DOHH2 (cell line): ENCODE measurements around the gene FAM193A.

Source experiments
- H3F3A ChIP-seq: fragments of 200-600 bp; sonication (generic), shearing (Covaris generic); 2 replicates; pipeline ENCODE4 v1.6.0; 2016; ENCODE audit warnings: antibody characterized with exemption, mild to moderate bottlenecking; ENCODE audit not compliant: control insufficient read depth, insufficient read depth
- H3K27ac ChIP-seq: fragments of 200-600 bp; sonication (generic); 2 replicates; pipeline ENCODE4 v1.5.1; 2014; ENCODE audit warnings: low read depth, mild to moderate bottlenecking, low read length, moderate library complexity
- H3K27me3 ChIP-seq: fragments of 200-600 bp; sonication (generic); 2 replicates; pipeline ENCODE4 v1.6.1; 2014; ENCODE audit warnings: mild to moderate bottlenecking, low read length, mixed read lengths; ENCODE audit not compliant: control insufficient read depth
- H3K36me3 ChIP-seq: fragments of 200-600 bp; sonication (generic); 2 replicates; pipeline ENCODE4 v1.6.1; 2014; ENCODE audit warnings: mild to moderate bottlenecking, low read length, moderate library complexity, mixed read lengths; ENCODE audit not compliant: control insufficient read depth
- H3K4me1 ChIP-seq: fragments of 200-600 bp; sonication (generic); 2 replicates; pipeline ENCODE4 v1.6.1; 2014; ENCODE audit warnings: mild to moderate bottlenecking, low read length, mixed read lengths; ENCODE audit not compliant: control insufficient read depth
- H3K4me2 ChIP-seq: fragments of 200-600 bp; sonication (generic); 2 replicates; pipeline ENCODE4 v1.6.0; 2014; ENCODE audit warnings: mild to moderate bottlenecking, low read length, moderate library complexity
- H3K4me3 ChIP-seq: fragments of 200-600 bp; sonication (generic); 2 replicates; pipeline ENCODE4 v1.5.1; 2014; ENCODE audit warnings: mild to moderate bottlenecking, low read length, mixed read lengths
- H3K79me2 ChIP-seq: fragments of 200-600 bp; sonication (generic); 2 replicates; pipeline ENCODE4 v1.6.1; 2014; ENCODE audit warnings: mild to moderate bottlenecking, low read length, mixed read lengths; ENCODE audit not compliant: control insufficient read depth
- H3K9me2 ChIP-seq: fragments of 200-600 bp; sonication (generic); replicated peaks from 2 replicates; pipeline ENCODE4 v1.6.1; 2014; ENCODE audit warnings: mild to moderate bottlenecking, low read length, mixed read lengths; ENCODE audit not compliant: control insufficient read depth
- H3K9me3 ChIP-seq: fragments of 200-600 bp; sonication (generic); 2 replicates; pipeline ENCODE4 v1.6.1; 2014; ENCODE audit warnings: antibody characterized with exemption, low read length, mixed read lengths; ENCODE audit not compliant: control insufficient read depth, insufficient read depth
- H4K20me1 ChIP-seq: fragments of 200-600 bp; sonication (generic); 2 replicates; pipeline ENCODE4 v1.6.0; 2014; ENCODE audit warnings: low read depth, mild to moderate bottlenecking, antibody characterized with exemption, low read length, moderate library complexity; ENCODE audit not compliant: control insufficient read depth, insufficient read depth
- CTCF ChIP-seq: fragments of 200-600 bp; sonication (generic); IDR thresholded peaks from one replicate; pipeline ENCODE4 v1.5.1; 2014; ENCODE audit warnings: antibody characterized with exemption, mild to moderate bottlenecking, low read depth, low read length; ENCODE audit not compliant: poor library complexity, severe bottlenecking
- EZH2phosphoT487 ChIP-seq: fragments of 200-600 bp; sonication (generic); IDR thresholded peaks from 2 replicates; pipeline ENCODE4 v1.6.1; 2017; ENCODE audit warnings: borderline replicate concordance, mild to moderate bottlenecking, antibody characterized with exemption, low read length, moderate library complexity, mixed read lengths

FAM193A gene

GRCh38 chr4:2650276-2650675 is 113.8 kb downstream of the FAM193A start:
- no peaks in the 10 kb centered on the region for H3K9me3 ChIP-seq
- no peaks in the 10 kb centered on the region for H4K20me1 ChIP-seq
- TF ChIP-seq CTCF (no peak), EZH2phosphoT487 (no peak)
- H3K4me2 ChIP-seq: no peak overlapping the region
- no peaks in the 10 kb centered on the region for H3K27me3 ChIP-seq
- no peak overlapping the region for H3K4me3 ChIP-seq
- no peaks in the 10 kb centered on the region for H3F3A ChIP-seq
- no peaks in the 10 kb centered on the region for H3K4me1 ChIP-seq
- H3K79me2 ChIP-seq: no peaks in the 10 kb centered on the region
- no peaks in the 10 kb centered on the region for H3K9me2 ChIP-seq
- peaks cover 41% of the 10 kb centered on the region for H3K36me3 ChIP-seq
- H3K27ac ChIP-seq: no peak overlapping the region

- TF ChIP-seq CTCF (no peak), EZH2phosphoT487 (no peak)
- H3K4me1 ChIP-seq: no peaks in the 10 kb centered on the region
- H3F3A ChIP-seq: no peaks in the 10 kb centered on the region
- H3K27me3 ChIP-seq: no peaks in the 10 kb centered on the region
- H3K79me2 ChIP-seq: no peaks in the 10 kb centered on the region
- H3K9me3 ChIP-seq: no peaks in the 10 kb centered on the region
- H3K9me2 ChIP-seq: no peaks in the 10 kb centered on the region
- H3K4me3 ChIP-seq: no peak overlapping the region
- no peak overlapping the region for H3K27ac ChIP-seq
- peaks cover 40% of the 10 kb centered on the region for H3K36me3 ChIP-seq
- H4K20me1 ChIP-seq: no peaks in the 10 kb centered on the region
- no peak overlapping the region for H3K4me2 ChIP-seq
These were observed 115.1 kb downstream of the FAM193A start for GRCh38 chr4:2651546-2651945.

- Histone ChIP-seq H3K4me3 (no peak overlapping the region), H3K9me3 (no peaks in the 10 kb centered on the region), H3K27ac (no peak overlapping the region), H3K4me1 (no peaks in the 10 kb centered on the region), H3K27me3 (no peaks in the 10 kb centered on the region), H3K36me3 (peaks cover 36% of the 10 kb centered on the region), H3K4me2 (no peak overlapping the region), H3K9me2 (no peaks in the 10 kb centered on the region), H4K20me1 (no peaks in the 10 kb centered on the region), H3F3A (no peaks in the 10 kb centered on the region), H3K79me2 (no peaks in the 10 kb centered on the region)
- no peak for TF ChIP-seq EZH2phosphoT487
- TF ChIP-seq CTCF: no peak
These were observed 115.6 kb downstream of the FAM193A start for GRCh38 chr4:2651998-2652397.
